Effector memory CD8-positive, alpha-beta T cell (primary cell): Measurements from ENCODE around the gene GIGYF2.
"Not testable (repeated sequence)": the region's sequence is repeated elsewhere in the genome, so short reads cannot be mapped to it uniquely, and the experiment has no call there.

Experiments used
- ATAC-seq: fragments of 150-1000 bp; cut with Tn5 transposase; replicated peaks from 2 replicates; pipeline ENCODE4 v1.10.0; 2021; ENCODE audit warnings: mild to moderate bottlenecking, moderate library complexity
- DNase-seq, 3 experiments: peaks; one replicate each; pipeline ENCODE4 v3.0.0; 2021
- H3K27ac Mint-ChIP-seq, 2 donors: one replicate each; pipeline ENCODE4 v1.8.0; 2022; ENCODE audit warnings: mild to moderate bottlenecking in 2 of 2, mixed read lengths in 2 of 2, moderate library complexity in 2 of 2
- H3K27me3 Mint-ChIP-seq, 2 donors: one replicate each; pipeline ENCODE4 v1.8.0; 2022; ENCODE audit warnings: mixed read lengths in 2 of 2
- H3K36me3 Mint-ChIP-seq: one replicate; pipeline ENCODE4 v1.8.0; 2022; ENCODE audit warnings: mild to moderate bottlenecking, moderate library complexity, mixed read lengths; ENCODE audit not compliant: insufficient read depth
- H3K4me1 Mint-ChIP-seq, 2 donors: one replicate each; pipeline ENCODE4 v1.8.0; 2022; ENCODE audit warnings: low read depth in 2 of 2, mixed read lengths in 2 of 2
- H3K4me3 Mint-ChIP-seq, 2 donors: one replicate each; pipeline ENCODE4 v1.8.0; 2022; ENCODE audit warnings: mild to moderate bottlenecking in 2 of 2, mixed read lengths in 2 of 2, moderate library complexity in 2 of 2
- H3K9me3 Mint-ChIP-seq, 2 donors: one replicate each; pipeline ENCODE4 v1.8.0; 2022; ENCODE audit warnings: mixed read lengths in 2 of 2

Gene GIGYF2

GRCh38 chr2:232696609-232697058 lies 497 bp upstream of the GIGYF2 start:
- H3K27ac Mint-ChIP-seq = peak overlapping the region; percentile 89 to 92
- no peaks in the 10 kb centered on the region for H3K9me3 Mint-ChIP-seq
- peaks cover 26% of the 10 kb centered on the region for H3K36me3 Mint-ChIP-seq
- H3K27me3 Mint-ChIP-seq = no peaks in the 10 kb centered on the region
- DNase-seq (no peak), ATAC-seq (no peak)
- peak overlapping the region; percentile 91 to 92 for H3K4me3 Mint-ChIP-seq
- H3K4me1 Mint-ChIP-seq = peaks cover 29 to 31% of the 10 kb centered on the region in 2 donors

DNA sequence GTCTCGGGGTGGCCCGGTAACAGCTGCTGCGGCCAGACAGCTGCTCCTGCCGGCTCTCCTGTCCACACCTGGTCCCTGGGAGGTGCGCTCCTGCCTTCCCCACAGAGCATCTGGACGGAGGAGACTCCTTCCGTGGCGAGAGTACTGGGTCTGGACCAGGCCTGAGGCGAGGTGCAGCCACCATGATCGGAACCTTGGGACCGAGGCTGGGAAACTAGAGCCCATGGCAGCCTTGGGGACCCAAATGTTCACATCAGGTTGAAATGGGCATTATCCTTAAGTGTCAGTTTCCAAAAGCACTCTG lies 628 bp downstream of the GIGYF2 start:
- no peaks in the 10 kb centered on the region for H3K27me3 Mint-ChIP-seq
- peak overlapping the region; percentile 91 to 92 for H3K4me3 Mint-ChIP-seq
- ATAC-seq (no peak), DNase-seq (peak in 1 of 3 experiments; percentile 19)
- H3K9me3 Mint-ChIP-seq = no peaks in the 10 kb centered on the region
- H3K36me3 Mint-ChIP-seq = peaks cover 26% of the 10 kb centered on the region
- H3K27ac Mint-ChIP-seq = peak overlapping the region; percentile 89 to 92
- H3K4me1 Mint-ChIP-seq = peaks cover 31 to 34% of the 10 kb centered on the region in 2 donors

DNA sequence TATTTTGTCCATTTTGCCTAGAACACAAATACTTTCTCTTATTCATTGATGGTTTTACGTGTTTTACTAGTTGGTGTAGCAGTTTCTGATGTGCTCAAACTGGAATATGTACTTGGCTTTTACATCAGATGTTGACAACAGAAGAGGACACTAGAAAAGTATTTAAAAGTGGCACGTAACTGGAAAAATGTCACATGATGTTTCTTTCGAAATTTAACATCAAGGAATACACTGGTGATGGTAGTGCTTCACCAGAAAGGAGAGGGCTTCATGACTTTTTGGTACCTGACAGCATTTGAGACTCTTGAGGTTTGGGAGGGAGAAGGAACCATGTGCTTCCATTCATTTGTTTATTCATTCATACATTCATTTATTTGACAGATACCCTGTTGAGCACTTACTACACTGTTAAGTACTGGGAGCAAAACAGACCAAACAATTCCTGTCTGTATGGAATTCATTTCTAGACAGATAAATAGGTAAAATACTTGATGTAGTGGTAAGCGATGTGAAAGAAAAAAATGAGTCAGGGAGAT lies 1.5 kb downstream of the GIGYF2 start:
- Mint-ChIP-seq H3K36me3 (peaks cover 26% of the 10 kb centered on the region), H3K4me3 (peak overlapping the region; percentile 91 to 92), H3K27ac (peak overlapping the region; percentile 89 to 92), H3K27me3 (no peaks in the 10 kb centered on the region), H3K4me1 (peaks cover 33 to 37% of the 10 kb centered on the region in 2 donors), H3K9me3 (no peaks in the 10 kb centered on the region)
- ATAC-seq (no peak), DNase-seq (no peak)

GRCh38 chr2:232699110-232699509 lies 2.0 kb downstream of the GIGYF2 start:
- DNase-seq (no peak), ATAC-seq (no peak)
- peak overlapping the region in 1 of 2 donors; percentile 91 for H3K4me3 Mint-ChIP-seq
- peaks cover 27% of the 10 kb centered on the region for H3K36me3 Mint-ChIP-seq
- no peaks in the 10 kb centered on the region for H3K9me3 Mint-ChIP-seq
- peak overlapping the region in 1 of 2 donors; percentile 89 for H3K27ac Mint-ChIP-seq
- no peaks in the 10 kb centered on the region for H3K27me3 Mint-ChIP-seq
- peaks cover 38 to 42% of the 10 kb centered on the region in 2 donors for H3K4me1 Mint-ChIP-seq

DNA sequence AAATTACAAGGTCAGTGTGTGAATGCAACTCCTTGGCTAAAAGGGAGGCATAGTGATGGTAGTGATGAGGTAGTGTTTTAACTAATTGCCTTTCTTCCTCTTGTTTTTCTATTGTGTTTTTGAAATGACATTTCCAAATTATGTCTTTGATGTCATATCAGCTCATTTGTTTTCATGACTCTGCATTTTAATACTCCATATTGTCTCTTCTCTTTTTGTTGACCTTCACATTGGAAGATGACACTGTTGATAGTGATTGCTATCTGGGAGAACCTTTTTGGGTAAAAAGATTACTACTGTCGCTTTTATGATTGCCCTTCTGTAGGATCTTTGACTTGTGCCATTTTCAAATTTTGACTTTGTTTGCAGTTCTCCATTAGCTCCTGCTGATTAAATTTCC lies 3.0 kb downstream of the GIGYF2 start:
- H3K4me3 Mint-ChIP-seq = peak overlapping the region; percentile 17 to 91
- DNase-seq (no peak), ATAC-seq (no peak)
- peak overlapping the region in 1 of 2 donors; percentile 39 for H3K27ac Mint-ChIP-seq
- H3K36me3 Mint-ChIP-seq = peaks cover 38% of the 10 kb centered on the region
- no peaks in the 10 kb centered on the region for H3K9me3 Mint-ChIP-seq
- H3K4me1 Mint-ChIP-seq = peaks cover 42% of the 10 kb centered on the region in 2 donors
- H3K27me3 Mint-ChIP-seq = no peaks in the 10 kb centered on the region

DNA sequence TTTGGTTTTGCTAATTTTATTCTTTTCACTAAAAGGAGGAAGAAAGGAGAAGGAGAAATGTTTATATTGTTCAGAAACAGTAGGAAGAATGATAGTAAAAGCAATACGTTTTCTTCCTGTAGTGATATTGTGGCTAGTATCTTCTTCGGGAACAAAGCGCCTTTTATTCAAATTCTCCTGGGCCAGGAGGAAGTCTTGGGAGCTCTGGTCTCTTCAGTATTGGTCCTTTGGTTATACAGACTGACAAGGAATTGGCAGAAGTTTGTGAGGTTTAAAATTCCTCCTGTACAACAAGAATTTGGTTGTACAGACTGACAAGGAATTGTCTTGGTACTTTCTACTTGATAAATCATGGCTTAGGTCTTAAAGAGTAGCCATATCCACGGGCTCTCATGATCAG lies 9.9 kb downstream of the GIGYF2 start:
- H3K4me1 Mint-ChIP-seq = peaks cover 12 to 21% of the 10 kb centered on the region in 2 donors
- peak overlapping the region in 1 of 2 donors; percentile 35 for H3K27ac Mint-ChIP-seq
- no peaks in the 10 kb centered on the region for H3K27me3 Mint-ChIP-seq
- DNase-seq (no peak), ATAC-seq (no peak)
- H3K4me3 Mint-ChIP-seq = no peak overlapping the region
- H3K9me3 Mint-ChIP-seq = no peaks in the 10 kb centered on the region
- H3K36me3 Mint-ChIP-seq = peaks cover 60% of the 10 kb centered on the region

GRCh38 chr2:232713505-232713904 lies 16.4 kb downstream of the GIGYF2 start:
- Mint-ChIP-seq H3K9me3 (no peaks in the 10 kb centered on the region), H3K27ac (no peak overlapping the region), H3K4me1 (peaks cover 13 to 31% of the 10 kb centered on the region in 2 donors), H3K27me3 (no peaks in the 10 kb centered on the region), H3K36me3 (peaks cover 46% of the 10 kb centered on the region), H3K4me3 (no peak overlapping the region)
- DNase-seq (no peak), ATAC-seq (no peak)

- no peak overlapping the region for H3K27ac Mint-ChIP-seq
- H3K4me1 Mint-ChIP-seq = peaks cover 14 to 34% of the 10 kb centered on the region in 2 donors
- no peak overlapping the region for H3K4me3 Mint-ChIP-seq
- no peaks in the 10 kb centered on the region for H3K27me3 Mint-ChIP-seq
- H3K36me3 Mint-ChIP-seq = peaks cover 44% of the 10 kb centered on the region
- no peak for DNase-seq
- no peaks in the 10 kb centered on the region for H3K9me3 Mint-ChIP-seq
- no peak for ATAC-seq
These were observed 17.8 kb downstream of the GIGYF2 start for GRCh38 chr2:232714969-232715368.

- H3K27me3 Mint-ChIP-seq, H3K4me3 Mint-ChIP-seq, H3K9me3 Mint-ChIP-seq, H3K27ac Mint-ChIP-seq, ATAC-seq, DNase-seq: not testable (repeated sequence)
- Mint-ChIP-seq H3K36me3 (peaks cover 43% of the 10 kb centered on the region), H3K4me1 (peaks cover 22 to 36% of the 10 kb centered on the region in 2 donors)
These were observed 22.9 kb downstream of the GIGYF2 start for GRCh38 chr2:232720056-232720455.

- Mint-ChIP-seq H3K27me3 (no peaks in the 10 kb centered on the region), H3K27ac (peak overlapping the region; percentile 21 to 75), H3K4me3 (peak overlapping the region; percentile 0 to 26), H3K9me3 (no peaks in the 10 kb centered on the region), H3K4me1 (peaks cover 18 to 26% of the 10 kb centered on the region in 2 donors), H3K36me3 (peaks cover 51% of the 10 kb centered on the region)
- no peak for DNase-seq
- ATAC-seq = no peak
These were observed 24.1 kb downstream of the GIGYF2 start for GRCh38 chr2:232721261-232721660.

- DNase-seq = no peak
- Mint-ChIP-seq H3K9me3 (no peaks in the 10 kb centered on the region), H3K27ac (peak overlapping the region; percentile 21 to 75), H3K4me1 (peaks cover 16 to 22% of the 10 kb centered on the region in 2 donors), H3K27me3 (no peaks in the 10 kb centered on the region), H3K36me3 (peaks cover 53% of the 10 kb centered on the region), H3K4me3 (peak overlapping the region; percentile 1 to 26)
- ATAC-seq = peak; percentile 65
These were observed 24.8 kb downstream of the GIGYF2 start for GRCh38 chr2:232721882-232722281.

DNA sequence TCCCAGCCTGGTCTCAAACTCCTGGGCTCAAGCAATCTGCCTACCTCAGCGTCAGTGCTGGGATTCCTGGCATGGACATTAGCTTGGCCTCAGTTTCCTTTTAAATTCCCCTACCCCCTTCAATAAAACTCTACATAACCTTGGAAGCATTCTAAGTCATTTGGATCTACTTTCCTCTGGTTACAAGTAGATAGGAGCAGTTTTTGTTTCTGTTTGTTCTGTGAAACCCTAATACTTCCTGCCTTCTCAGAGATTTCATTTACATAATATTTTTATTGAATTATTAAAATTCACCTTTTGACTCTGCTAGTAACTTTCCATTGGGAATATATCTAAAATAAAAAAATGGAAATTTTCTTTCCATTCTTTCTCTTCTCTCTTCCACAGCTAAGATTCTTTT lies 25.9 kb downstream of the GIGYF2 start:
- no peak for ATAC-seq
- Mint-ChIP-seq H3K27ac (peak overlapping the region; percentile 21 to 75), H3K4me3 (peak overlapping the region in 1 of 2 donors; percentile 21), H3K27me3 (no peaks in the 10 kb centered on the region), H3K4me1 (peaks cover 23 to 31% of the 10 kb centered on the region in 2 donors), H3K36me3 (peaks cover 52% of the 10 kb centered on the region), H3K9me3 (no peaks in the 10 kb centered on the region)
- no peak for DNase-seq

- DNase-seq (no peak), ATAC-seq (no peak)
- peaks cover 51% of the 10 kb centered on the region for H3K36me3 Mint-ChIP-seq
- H3K27ac Mint-ChIP-seq = peak overlapping the region in 1 of 2 donors; percentile 81
- peaks cover 10 to 12% of the 10 kb centered on the region in 2 donors for H3K4me1 Mint-ChIP-seq
- H3K4me3 Mint-ChIP-seq = no peak overlapping the region
- no peaks in the 10 kb centered on the region for H3K9me3 Mint-ChIP-seq
- H3K27me3 Mint-ChIP-seq = no peaks in the 10 kb centered on the region
These were observed 31.7 kb downstream of the GIGYF2 start for GRCh38 chr2:232728785-232729184.

DNA sequence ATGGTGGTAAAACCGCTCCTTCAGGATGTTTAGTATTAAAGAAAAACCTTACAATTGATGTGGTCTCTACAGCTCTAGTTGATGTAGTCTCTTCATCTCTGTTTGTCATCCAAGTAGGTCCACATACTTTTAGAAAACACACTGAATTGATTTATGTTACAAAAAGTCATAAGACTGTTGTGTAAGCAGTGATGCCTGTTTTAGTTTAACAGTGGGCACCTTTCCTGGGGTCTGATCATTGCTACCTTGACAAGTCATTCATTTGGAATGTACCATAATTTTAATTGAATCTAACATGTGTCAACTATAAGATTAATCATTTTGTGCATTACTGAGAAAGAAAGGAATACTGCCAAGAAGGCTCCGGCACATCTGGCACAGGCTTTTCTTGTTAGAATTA lies 34.3 kb downstream of the GIGYF2 start:
- H3K27me3 Mint-ChIP-seq = no peaks in the 10 kb centered on the region
- H3K36me3 Mint-ChIP-seq = peaks cover 47% of the 10 kb centered on the region
- H3K4me1 Mint-ChIP-seq = peaks cover 8 to 12% of the 10 kb centered on the region in 2 donors
- no peak for DNase-seq
- peak overlapping the region in 1 of 2 donors; percentile 6 for H3K27ac Mint-ChIP-seq
- ATAC-seq = no peak
- no peaks in the 10 kb centered on the region for H3K9me3 Mint-ChIP-seq
- no peak overlapping the region for H3K4me3 Mint-ChIP-seq
